ENCODE measurements around the gene JAM2.

Gene JAM2

DNA sequence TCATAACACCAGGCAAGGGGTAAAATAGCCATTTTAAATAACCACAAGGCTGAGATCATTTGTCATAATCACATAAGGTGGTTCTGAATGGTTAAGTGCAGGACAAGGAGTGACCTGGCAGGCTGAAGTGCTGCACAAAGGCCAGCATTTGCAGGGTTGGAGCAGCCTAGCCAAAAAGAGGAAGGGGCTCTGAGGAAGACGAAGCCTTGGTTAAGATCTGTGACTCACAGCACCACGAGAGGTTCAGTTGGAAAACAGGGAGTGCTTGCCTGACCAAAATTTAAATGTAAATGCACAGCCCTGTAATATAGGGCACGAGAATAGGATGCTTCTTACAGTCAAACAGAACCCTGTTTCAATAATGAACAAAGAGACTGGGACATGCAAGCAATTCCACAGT lies 83.6 kb downstream of the JAM2 start:
- TF ChIP-seq, protein P1, sequence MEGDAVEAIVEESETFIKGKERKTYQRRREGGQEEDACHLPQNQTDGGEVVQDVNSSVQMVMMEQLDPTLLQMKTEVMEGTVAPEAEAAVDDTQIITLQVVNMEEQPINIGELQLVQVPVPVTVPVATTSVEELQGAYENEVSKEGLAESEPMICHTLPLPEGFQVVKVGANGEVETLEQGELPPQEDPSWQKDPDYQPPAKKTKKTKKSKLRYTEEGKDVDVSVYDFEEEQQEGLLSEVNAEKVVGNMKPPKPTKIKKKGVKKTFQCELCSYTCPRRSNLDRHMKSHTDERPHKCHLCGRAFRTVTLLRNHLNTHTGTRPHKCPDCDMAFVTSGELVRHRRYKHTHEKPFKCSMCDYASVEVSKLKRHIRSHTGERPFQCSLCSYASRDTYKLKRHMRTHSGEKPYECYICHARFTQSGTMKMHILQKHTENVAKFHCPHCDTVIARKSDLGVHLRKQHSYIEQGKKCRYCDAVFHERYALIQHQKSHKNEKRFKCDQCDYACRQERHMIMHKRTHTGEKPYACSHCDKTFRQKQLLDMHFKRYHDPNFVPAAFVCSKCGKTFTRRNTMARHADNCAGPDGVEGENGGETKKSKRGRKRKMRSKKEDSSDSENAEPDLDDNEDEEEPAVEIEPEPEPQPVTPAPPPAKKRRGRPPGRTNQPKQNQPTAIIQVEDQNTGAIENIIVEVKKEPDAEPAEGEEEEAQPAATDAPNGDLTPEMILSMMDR (IDR thresholded peaks at IDR 0.05; ENCODE audit: control extremely low read depth, extremely low read depth, low read depth, missing control alignments) = no peak

DNA sequence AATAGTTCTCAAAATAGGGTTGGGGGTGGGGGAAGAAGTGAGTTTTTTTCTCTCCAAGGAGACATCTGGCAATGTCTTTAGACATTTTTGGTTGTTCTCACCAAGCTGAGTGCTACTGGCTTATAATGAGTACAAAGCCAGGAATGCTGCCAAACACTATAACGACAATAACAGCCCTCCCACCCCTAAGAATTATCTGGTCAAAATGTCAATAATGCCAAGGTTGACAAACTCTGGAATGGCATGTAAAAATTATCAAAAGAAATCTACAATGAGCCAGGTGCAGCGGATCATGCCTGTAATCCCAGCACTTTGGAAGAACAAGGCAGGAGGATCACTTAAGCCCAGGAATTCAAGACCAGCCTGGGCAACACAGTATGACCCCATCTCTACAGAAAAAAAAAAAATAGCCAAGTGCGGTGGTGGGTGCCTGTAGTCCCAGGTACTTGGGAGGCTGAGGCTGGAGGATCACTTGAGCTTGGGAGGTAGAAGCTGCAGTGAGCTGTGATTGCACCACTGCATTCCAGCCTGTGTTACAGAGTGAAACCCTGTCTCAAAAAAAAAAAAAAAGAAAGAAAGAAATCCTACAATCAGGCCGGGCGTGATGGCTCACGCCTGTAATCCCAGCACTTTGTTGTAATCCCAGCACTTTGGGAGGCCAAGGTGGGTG lies 93.2 kb downstream of the JAM2 start:
- TF ChIP-seq, protein P1 (IDR thresholded peaks at IDR 0.05; ENCODE audit: control extremely low read depth, extremely low read depth, low read depth, missing control alignments) = no peak
- ChIA-PET CTCF (interaction anchor here (0.8 to 1.5 kb wide), 3 partner anchors 12 to 124 kb away, joined by 3 to 9 read pairs (median 3); no protein-coding TSS in a partner anchor), POLR2A (no interaction called here)
- DNase-seq (ENCODE audit: extremely low spot score) = no peak

More for the DNA sequence above, 83.6 kb downstream of the JAM2 start:
- no peak for DNase-seq (ENCODE audit: extremely low spot score)
- ChIA-PET POLR2A (no interaction called here), CTCF (interaction anchor here (1.7 to 1.8 kb wide), 2 partner anchors 10 kb away, joined by 5 to 9 read pairs; no protein-coding TSS in a partner anchor)

DNA sequence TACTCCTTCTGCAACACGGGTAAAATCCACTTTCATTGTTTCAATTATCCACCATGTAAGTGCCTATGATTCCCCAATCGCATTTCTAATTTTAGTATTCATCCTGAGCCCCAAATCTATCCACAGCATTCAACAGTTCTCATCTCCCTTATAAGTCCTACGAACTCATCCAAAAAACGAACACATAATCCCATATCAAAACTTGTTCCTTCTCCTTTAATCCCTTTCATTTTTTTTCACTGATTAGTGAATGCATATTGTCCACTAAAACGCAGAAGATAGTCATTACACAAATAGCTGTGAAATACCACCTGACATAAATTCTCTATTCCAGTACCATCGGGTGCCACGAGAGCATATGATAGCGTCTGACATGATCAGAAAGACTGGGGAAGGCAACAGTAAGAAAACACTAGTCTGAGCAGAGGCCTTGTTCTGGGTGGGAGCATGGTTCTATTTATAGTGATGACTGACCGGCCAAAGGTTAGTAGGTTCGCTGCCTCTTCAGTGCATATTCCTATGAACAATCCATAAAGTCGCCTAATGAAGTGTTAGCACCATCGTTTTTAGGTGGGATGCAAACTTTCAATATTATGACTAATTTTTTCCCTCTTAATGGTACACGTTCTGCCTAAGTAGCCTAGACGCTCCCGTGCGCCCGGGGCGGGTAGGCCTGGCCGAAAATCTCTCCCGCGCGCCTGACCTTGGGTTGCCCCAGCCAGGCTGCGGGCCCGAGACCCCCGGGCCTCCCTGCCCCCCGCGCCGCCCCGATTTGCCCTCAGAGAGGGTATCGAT lies 95.0 kb downstream of the JAM2 start:
- ChIA-PET POLR2A (interaction anchor here (1.1 kb wide), 1 partner anchor 95 kb away, joined by 3 read pairs; no protein-coding TSS in a partner anchor), CTCF (interaction anchor here (0.9 to 1.7 kb wide), 6 partner anchors 13 to 435 kb away, joined by 3 to 8 read pairs (median 3); no protein-coding TSS in a partner anchor)
- TF ChIP-seq, protein P1 (IDR thresholded peaks at IDR 0.05; ENCODE audit: control extremely low read depth, extremely low read depth, low read depth, missing control alignments) = no peak
- no peak for DNase-seq (ENCODE audit: extremely low spot score)

DNA sequence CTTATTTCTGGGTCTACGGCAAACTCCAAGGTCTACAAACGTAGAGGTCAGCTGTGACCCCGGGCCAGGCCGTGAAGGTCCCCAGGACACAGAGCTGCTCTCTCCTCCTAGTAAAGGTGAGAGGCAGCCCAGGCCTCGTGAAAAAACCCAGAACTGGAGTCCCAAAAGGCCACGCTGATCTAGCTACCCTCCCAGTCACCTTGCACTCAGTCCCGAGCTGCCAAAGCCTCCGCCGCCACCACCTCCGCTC lies 95.5 kb downstream of the JAM2 start:
- CTCF ChIA-PET = interaction anchor here (0.7 to 1.7 kb wide), 8 partner anchors 9 to 435 kb away, joined by 3 to 8 read pairs (median 3); no protein-coding TSS in a partner anchor
- POLR2A ChIA-PET = interaction anchor here (1.1 kb wide), 1 partner anchor 96 kb away, joined by 3 read pairs; no protein-coding TSS in a partner anchor
- TF ChIP-seq, protein P1 (IDR thresholded peaks at IDR 0.05; ENCODE audit: control extremely low read depth, extremely low read depth, low read depth, missing control alignments) = no peak

DNA sequence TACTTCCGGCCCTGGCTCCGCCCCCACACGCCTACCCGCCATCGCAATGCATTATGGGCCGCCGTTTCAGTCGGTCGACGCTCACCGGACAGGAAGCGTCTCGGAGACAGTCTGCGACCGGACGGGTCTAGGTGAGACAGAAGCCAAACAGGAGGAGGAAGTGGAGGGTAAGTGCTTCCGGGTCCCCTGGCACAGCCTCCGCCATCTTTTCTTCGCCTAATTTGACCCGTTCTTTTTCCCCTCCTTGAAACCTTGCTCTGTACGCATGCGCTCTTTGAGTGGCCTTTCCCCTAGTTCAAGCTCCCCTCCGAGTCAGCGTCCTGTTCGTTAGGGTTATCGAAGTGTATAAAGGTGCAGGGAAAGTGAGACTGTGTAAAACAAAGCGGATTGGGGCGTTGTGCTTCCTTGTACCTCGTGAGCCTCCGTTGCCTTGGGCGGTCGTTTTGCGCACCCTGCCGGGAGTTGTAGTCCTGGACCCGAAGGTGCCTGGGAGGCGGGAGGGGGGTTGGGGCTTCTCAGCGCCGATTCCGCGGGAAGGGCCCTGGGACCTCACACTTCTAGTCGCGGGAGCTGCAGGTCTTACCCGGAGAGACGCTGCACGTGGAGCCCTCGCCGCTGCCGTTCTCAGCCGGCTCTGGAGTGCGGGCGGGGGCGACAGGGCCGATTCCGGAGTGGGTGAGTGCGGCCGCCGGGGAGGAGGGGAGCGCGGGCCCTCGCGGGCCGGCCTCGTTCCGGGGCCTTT lies 96.0 kb downstream of the JAM2 start, which contains the start of the genes ATP5PF and GABPA:
TSS of gene ATP5PF (minus strand) at position 1 of the 742 bp plus-strand sequence. CDS start 5,110 bp downstream, outside the sequence.
TSS of gene GABPA (plus strand) at position 69 of the 742 bp plus-strand sequence. CDS start 6,627 bp downstream, outside the sequence.
- TF ChIP-seq, protein P1 (IDR thresholded peaks at IDR 0.05; ENCODE audit: control extremely low read depth, extremely low read depth, low read depth, missing control alignments) = no peak
- DNase-seq (ENCODE audit: extremely low spot score) = peak; percentile 93
- ChIA-PET CTCF (interaction anchor here (0.7 to 1.7 kb wide), 8 partner anchors 10 to 434 kb away, joined by 3 to 8 read pairs (median 3); no protein-coding TSS in a partner anchor), POLR2A (interaction anchor here (1.1 kb wide), 1 partner anchor 96 kb away, joined by 3 read pairs; no protein-coding TSS in a partner anchor)

More for the DNA sequence above, 95.5 kb downstream of the JAM2 start:
- DNase-seq (ENCODE audit: extremely low spot score) = no peak

All from GM10248 (cell line).